Activated naive CD4-positive, alpha-beta T cell treated with Interleukin-2 at 50 U/mL for 16 hours (primary cell): ENCODE data around the gene LRRC74B.
"Not testable (repeated sequence)": the region's sequence is repeated elsewhere in the genome, so short reads cannot be mapped to it uniquely, and the experiment has no call there.

Source experiments
- DNase-seq: peaks from one replicate; pipeline ENCODE4 v3.0.0-alpha.2; 2020

LRRC74B gene, protein sequence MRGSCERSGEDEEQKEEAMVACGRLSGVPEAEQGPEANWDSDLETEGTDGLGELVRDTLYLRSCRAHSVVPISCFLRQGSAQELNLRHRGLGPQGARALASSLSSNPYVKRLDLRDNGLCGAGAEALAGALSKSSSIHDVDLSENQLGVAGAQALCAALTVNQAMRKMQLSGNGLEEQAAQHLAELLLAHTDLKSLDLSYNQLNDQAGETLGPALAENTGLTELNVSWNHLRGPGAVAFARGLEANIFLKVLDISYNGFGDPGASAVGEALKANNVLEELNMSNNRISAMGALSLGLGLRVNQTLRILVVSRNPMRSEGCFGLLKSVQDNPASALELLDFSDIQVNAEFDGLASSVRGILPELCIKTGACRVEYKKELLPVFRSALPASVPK

GRCh38 chr22:21045585-21046294 lies at the start of gene LRRC74B:
Gene LRRC74B (plus strand): TSS chr22:21045946. CDS start chr22:21045987, 41 bp downstream.
- DNase-seq, result peak; percentile 72

- DNase-seq, result no peak
These were observed 49.7 kb upstream of the LRRC74B start for GRCh38 chr22:20996031-20996410.

- DNase-seq, result no peak
These were observed 48.9 kb upstream of the LRRC74B start for GRCh38 chr22:20996598-20997535.

DNA sequence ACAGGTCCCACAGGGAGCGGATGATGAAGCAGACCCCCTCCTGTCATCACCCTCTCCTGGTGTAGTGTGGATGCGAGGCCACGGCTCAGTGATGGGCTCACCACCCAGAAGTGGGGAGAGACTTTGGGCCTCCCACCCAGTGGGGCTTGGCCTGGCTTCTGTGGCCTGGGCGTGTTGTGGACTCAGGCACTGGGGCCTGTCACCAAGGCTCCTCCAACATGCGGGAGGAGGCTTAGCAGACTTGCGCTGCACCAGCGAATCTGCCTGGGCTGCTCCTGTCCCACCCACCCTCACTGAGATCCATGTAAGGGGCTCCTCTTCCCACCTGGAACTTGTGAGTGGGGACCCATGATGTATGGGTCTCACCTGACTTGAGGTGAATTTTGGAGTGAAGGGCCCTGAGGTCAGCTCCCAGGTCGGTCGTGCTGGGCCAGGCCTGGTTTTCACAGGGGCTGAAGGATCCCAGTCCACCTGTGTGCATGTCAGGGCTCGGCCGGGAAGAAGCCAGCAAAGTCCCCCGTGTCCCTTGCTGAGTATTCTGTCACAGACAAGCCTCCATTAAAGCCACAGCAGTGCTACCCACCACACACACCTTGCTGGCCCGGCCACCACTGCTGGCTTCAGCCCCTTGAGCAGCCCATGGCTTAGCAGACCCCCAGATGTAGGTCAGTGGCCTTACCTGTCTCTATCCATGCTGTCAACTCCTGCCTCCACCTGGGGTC lies 48.0 kb upstream of the LRRC74B start:
- no peak for DNase-seq

DNA sequence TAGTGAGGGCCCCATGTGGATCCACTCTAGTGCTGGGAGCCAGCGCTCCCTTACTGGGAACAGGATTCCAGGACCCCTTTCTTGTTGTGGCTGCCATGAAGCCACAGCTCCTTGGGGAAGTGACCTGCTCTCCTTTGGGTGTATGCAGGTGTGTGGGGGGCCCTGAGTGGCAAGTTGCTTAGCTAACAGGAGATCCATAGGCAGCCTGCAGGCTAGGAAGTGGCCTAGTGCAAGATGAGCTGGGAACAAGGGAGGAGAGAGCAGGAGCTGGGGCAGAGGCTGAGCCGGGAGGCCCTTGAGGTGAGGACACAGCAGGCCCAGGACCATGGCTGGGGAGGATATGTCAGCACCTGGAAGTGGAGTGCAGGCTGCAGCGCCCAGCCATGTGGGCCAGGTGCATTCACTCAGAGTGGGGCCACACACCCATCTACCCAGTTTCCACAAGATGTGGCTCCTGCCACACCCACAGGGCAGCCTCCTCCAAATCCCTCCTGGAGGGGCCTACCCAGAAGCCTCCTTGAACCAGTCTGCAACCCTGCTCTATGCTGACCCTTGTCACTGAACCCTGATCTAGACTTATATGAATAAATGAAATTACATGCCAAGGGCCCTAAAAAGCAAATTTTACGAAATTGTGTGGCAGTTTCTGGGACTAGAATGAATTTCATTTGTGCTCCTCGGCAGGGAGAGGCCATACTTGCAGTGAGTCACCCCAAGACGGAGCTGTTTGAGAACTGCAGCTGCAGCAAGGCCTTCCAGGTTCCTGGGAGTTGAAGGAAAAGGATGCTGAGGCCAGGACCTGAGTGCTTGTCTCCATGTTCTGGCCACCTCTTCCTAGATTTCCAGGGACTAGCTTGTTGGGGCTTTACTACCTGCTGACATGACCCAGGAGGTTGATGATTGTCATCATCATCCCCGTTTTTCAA lies 47.1 kb upstream of the LRRC74B start:
- DNase-seq, result no peak

- no peak for DNase-seq
These were observed 46.2 kb upstream of the LRRC74B start for GRCh38 chr22:20999350-21000206.

- no peak for DNase-seq
These were observed 45.3 kb upstream of the LRRC74B start for GRCh38 chr22:21000207-21000986.

- no peak for DNase-seq
These were observed 44.7 kb upstream of the LRRC74B start for GRCh38 chr22:21000987-21001600.

DNA sequence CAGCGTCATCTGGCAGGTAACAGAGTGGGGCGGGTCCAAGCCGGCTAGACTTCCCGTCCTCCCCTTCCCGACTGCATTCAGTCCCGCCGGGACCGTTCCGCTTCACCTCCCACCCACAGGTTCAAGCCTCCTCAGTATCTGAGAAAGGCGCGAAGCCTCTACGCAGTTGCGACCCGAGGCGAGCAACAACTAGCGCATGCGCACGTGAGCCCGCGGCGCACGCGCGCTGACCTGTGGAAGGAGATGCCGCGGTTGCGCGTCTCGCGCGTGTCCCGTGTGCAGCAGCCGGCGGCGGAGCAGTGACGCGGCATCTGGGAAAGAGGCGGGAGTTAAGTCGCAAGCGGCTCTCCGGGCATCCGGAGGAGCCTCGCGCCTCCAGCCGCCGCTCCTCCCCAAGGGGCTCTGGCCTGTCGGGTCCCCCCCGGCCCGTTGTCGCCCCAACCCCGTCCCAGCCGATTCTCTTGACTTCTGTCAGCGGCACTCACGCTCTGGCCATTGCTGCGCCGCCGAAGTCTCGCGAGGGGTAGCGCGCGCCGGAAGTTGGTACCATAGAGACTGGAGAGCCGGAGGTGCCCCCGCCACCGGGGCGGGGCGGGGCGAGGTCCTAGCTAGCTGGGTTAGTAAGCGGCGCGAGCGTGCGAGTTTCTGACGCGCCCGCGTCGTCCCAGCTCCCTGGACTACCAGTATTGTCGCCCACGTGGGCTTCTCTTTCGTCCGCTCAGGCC lies 44.0 kb upstream of the LRRC74B start, which contains the start of gene THAP7:
THAP7 (minus strand) TSS at position 518 of the 725 bp plus-strand sequence; CDS start at position 311, 207 bp downstream.
- peak; percentile 97 for DNase-seq

DNA sequence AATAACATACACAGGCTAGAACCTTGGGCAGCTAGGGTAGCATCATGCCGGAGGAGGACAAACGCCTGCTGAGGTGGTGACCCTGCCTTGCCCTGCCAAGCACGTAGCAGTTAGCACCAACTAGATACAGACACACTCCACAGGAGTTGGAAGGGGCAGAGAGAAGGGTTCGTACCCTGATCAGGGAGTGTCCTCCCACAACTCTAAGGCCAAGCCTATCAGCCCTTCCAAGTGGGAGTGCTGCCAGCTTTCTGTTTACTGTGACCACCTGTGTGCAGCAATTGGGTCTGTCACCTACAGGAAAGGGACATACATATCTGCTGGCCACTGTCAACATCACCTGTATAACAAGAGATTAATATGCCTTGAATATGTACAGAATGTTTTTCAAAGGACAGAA lies 42.0 kb upstream of the LRRC74B start:
- DNase-seq, result no peak

DNA sequence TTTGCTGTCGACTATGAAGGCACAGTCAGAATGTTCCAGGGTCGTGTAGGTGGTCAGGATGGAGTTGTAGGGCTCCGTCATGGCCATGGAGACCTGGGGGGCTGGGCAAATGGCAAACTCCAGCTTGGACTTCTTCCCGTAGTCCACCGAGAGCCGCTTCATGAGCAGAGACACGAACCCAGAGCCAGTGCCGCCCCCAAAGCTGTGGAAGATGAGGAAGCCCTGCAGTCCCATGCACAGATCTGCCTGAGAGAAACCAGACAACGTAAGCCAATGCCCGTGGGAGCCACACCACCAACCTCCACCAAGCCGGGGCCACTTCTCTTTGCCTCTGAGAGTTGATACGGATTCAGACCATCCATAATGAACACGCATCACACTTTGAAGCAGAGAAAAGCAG lies 36.5 kb upstream of the LRRC74B start:
- not testable (repeated sequence) for DNase-seq

GRCh38 chr22:21009638-21010425 lies 35.9 kb upstream of the LRRC74B start:
- DNase-seq, result no peak

- DNase-seq, result no peak
These were observed 35.2 kb upstream of the LRRC74B start for GRCh38 chr22:21010426-21011113.

- no peak for DNase-seq
These were observed 33.0 kb upstream of the LRRC74B start for GRCh38 chr22:21012446-21013407.

GRCh38 chr22:21013657-21014201 lies 32.0 kb upstream of the LRRC74B start:
- DNase-seq, result no peak
